ENCODE data around the gene NDUFA9. TPM values are rescaled to one million over a fixed set of nuclear protein-coding genes. Genes with fewer than 3 reads are reported as not detected.

NDUFA9 gene
- total and polyA plus RNA-seq, 2 of the 13 experiments (the other 11 are each of a cell fraction or from before 2014, with no cell fraction given): 68.0 to 150 TPM

DNA sequence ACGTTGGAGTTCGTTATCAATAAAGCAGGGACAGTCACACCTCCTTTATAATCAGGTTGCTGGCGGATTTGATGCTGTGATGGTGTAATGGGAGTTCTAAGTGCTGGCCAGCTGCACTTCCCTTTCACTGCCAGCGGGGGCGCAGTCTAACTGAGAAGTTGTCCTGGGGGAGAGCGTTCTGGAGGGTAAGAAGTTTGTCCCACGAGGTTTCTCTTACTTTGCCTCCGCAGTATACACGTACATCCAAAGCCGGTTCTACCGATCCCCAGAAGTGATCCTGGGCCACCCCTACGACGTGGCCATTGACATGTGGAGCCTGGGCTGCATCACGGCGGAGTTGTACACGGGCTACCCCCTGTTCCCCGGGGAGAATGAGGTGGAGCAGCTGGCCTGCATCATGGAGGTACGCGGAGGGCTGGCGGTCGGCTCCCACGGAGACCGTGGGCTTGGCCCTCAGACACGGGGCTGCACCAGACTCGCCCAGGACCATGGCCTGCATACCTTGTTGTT lies 44.2 kb upstream of the NDUFA9 start (continued):
- TF ChIP-seq, protein P1, sequence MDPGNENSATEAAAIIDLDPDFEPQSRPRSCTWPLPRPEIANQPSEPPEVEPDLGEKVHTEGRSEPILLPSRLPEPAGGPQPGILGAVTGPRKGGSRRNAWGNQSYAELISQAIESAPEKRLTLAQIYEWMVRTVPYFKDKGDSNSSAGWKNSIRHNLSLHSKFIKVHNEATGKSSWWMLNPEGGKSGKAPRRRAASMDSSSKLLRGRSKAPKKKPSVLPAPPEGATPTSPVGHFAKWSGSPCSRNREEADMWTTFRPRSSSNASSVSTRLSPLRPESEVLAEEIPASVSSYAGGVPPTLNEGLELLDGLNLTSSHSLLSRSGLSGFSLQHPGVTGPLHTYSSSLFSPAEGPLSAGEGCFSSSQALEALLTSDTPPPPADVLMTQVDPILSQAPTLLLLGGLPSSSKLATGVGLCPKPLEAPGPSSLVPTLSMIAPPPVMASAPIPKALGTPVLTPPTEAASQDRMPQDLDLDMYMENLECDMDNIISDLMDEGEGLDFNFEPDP (CRISPR knock-in tag; conservative IDR thresholded peaks at IDR 0.05): 0 out of 2 replicates have a peak, but pooled peaks have one; percentile 81
- TF ChIP-seq, protein P2, sequence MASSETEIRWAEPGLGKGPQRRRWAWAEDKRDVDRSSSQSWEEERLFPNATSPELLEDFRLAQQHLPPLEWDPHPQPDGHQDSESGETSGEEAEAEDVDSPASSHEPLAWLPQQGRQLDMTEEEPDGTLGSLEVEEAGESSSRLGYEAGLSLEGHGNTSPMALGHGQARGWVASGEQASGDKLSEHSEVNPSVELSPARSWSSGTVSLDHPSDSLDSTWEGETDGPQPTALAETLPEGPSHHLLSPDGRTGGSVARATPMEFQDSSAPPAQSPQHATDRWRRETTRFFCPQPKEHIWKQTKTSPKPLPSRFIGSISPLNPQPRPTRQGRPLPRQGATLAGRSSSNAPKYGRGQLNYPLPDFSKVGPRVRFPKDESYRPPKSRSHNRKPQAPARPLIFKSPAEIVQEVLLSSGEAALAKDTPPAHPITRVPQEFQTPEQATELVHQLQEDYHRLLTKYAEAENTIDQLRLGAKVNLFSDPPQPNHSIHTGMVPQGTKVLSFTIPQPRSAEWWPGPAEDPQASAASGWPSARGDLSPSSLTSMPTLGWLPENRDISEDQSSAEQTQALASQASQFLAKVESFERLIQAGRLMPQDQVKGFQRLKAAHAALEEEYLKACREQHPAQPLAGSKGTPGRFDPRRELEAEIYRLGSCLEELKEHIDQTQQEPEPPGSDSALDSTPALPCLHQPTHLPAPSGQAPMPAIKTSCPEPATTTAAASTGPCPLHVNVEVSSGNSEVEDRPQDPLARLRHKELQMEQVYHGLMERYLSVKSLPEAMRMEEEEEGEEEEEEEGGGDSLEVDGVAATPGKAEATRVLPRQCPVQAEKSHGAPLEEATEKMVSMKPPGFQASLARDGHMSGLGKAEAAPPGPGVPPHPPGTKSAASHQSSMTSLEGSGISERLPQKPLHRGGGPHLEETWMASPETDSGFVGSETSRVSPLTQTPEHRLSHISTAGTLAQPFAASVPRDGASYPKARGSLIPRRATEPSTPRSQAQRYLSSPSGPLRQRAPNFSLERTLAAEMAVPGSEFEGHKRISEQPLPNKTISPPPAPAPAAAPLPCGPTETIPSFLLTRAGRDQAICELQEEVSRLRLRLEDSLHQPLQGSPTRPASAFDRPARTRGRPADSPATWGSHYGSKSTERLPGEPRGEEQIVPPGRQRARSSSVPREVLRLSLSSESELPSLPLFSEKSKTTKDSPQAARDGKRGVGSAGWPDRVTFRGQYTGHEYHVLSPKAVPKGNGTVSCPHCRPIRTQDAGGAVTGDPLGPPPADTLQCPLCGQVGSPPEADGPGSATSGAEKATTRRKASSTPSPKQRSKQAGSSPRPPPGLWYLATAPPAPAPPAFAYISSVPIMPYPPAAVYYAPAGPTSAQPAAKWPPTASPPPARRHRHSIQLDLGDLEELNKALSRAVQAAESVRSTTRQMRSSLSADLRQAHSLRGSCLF (CRISPR knock-in tag; IDR thresholded peaks at IDR 0.05; ENCODE audit: borderline replicate concordance): no peak
- TF ChIP-seq, protein P3, sequence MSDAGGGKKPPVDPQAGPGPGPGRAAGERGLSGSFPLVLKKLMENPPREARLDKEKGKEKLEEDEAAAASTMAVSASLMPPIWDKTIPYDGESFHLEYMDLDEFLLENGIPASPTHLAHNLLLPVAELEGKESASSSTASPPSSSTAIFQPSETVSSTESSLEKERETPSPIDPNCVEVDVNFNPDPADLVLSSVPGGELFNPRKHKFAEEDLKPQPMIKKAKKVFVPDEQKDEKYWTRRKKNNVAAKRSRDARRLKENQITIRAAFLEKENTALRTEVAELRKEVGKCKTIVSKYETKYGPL (CRISPR knock-in tag; IDR thresholded peaks at IDR 0.05): no peak
- TF ChIP-seq ZMAT3 (CRISPR knock-in tag; conservative IDR thresholded peaks at IDR 0.05) (0 out of 2 replicates have a peak, but pooled peaks have one; percentile 24), ZSCAN12 (CRISPR knock-in tag; IDR thresholded peaks at IDR 0.05) (no peak), LCORL (IDR thresholded peaks at IDR 0.05) (no peak), LCORL (CRISPR knock-in tag; IDR thresholded peaks at IDR 0.05) (no peak; the same call in 1 of the 2 replicates), SNAI1 (CRISPR knock-in tag; IDR thresholded peaks at IDR 0.05; ENCODE audit: borderline replicate concordance) (no peak), ELF3 (CRISPR knock-in tag; IDR thresholded peaks at IDR 0.05) (0 out of 2 replicates have a peak, but pooled peaks have one; percentile 18)
- TF ChIP-seq, protein P4, sequence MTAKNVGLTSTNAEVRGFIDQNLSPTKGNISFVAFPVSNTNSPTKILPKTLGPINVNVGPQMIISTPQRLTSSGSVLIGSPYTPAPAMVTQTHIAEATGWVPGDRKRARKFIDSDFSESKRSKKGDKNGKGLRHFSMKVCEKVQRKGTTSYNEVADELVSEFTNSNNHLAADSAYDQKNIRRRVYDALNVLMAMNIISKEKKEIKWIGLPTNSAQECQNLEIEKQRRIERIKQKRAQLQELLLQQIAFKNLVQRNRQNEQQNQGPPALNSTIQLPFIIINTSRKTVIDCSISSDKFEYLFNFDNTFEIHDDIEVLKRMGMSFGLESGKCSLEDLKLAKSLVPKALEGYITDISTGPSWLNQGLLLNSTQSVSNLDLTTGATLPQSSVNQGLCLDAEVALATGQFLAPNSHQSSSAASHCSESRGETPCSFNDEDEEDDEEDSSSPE (CRISPR knock-in tag; IDR thresholded peaks at IDR 0.05): no peak
- TF ChIP-seq, protein P5, sequence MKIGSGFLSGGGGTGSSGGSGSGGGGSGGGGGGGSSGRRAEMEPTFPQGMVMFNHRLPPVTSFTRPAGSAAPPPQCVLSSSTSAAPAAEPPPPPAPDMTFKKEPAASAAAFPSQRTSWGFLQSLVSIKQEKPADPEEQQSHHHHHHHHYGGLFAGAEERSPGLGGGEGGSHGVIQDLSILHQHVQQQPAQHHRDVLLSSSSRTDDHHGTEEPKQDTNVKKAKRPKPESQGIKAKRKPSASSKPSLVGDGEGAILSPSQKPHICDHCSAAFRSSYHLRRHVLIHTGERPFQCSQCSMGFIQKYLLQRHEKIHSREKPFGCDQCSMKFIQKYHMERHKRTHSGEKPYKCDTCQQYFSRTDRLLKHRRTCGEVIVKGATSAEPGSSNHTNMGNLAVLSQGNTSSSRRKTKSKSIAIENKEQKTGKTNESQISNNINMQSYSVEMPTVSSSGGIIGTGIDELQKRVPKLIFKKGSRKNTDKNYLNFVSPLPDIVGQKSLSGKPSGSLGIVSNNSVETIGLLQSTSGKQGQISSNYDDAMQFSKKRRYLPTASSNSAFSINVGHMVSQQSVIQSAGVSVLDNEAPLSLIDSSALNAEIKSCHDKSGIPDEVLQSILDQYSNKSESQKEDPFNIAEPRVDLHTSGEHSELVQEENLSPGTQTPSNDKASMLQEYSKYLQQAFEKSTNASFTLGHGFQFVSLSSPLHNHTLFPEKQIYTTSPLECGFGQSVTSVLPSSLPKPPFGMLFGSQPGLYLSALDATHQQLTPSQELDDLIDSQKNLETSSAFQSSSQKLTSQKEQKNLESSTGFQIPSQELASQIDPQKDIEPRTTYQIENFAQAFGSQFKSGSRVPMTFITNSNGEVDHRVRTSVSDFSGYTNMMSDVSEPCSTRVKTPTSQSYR (CRISPR knock-in tag; IDR thresholded peaks at IDR 0.05; ENCODE audit: borderline replicate concordance): peak; percentile 11; the same call in 1 of the 2 replicates
